ENCODE data around the gene VAMP2.
"Not testable (repeated sequence)": the region's sequence is repeated elsewhere in the genome, so short reads cannot be mapped to it uniquely, and the experiment has no call there.

VAMP2 gene

DNA sequence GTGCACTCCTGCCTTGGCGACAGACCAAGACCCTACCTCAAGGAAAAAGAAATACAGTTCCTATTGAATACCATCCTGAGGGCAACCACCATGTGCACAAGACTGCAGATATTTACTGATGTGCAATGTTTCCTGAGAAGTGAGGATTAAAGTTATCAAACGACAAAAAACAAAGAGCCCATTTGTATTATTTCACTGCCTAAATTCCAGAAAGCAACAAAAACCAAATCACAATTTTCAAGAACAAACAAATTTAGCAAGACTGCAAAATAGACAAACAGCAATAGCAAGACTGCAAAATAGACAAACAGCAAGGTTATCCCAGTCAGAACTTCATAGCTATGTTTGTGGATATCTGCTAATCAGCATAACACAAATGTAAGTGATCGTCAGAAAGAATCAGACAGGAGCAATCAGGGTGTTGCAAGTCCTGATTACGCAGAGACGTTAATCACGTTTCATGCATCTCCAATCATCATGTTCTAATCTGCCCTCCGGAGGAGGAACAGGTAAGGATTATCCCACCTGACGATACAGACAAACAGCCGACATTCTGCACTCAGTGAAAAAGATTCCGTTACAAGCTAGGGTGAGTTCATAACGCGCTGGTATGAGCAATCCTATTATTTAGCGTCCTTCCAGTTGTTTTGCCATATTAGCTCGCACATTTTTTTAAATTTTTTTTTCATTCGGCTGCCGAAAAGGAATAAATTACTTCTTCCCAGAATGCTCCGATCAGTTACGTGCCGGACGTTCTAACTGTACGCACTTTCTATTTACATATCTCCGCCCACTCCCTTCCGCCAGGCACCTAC, 10.5 kb upstream of the VAMP2 start:
- peak; percentile 99 for DNase-seq (ENCODE audit: low read depth)
- peak overlapping the region; percentile 56 for H3K4me3 ChIP-seq (ENCODE audit: low read length)
- TF ChIP-seq, protein P1, sequence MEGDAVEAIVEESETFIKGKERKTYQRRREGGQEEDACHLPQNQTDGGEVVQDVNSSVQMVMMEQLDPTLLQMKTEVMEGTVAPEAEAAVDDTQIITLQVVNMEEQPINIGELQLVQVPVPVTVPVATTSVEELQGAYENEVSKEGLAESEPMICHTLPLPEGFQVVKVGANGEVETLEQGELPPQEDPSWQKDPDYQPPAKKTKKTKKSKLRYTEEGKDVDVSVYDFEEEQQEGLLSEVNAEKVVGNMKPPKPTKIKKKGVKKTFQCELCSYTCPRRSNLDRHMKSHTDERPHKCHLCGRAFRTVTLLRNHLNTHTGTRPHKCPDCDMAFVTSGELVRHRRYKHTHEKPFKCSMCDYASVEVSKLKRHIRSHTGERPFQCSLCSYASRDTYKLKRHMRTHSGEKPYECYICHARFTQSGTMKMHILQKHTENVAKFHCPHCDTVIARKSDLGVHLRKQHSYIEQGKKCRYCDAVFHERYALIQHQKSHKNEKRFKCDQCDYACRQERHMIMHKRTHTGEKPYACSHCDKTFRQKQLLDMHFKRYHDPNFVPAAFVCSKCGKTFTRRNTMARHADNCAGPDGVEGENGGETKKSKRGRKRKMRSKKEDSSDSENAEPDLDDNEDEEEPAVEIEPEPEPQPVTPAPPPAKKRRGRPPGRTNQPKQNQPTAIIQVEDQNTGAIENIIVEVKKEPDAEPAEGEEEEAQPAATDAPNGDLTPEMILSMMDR (conservative IDR thresholded peaks at IDR 0.05; ENCODE audit: low read depth, low read length): no peak

DNA sequence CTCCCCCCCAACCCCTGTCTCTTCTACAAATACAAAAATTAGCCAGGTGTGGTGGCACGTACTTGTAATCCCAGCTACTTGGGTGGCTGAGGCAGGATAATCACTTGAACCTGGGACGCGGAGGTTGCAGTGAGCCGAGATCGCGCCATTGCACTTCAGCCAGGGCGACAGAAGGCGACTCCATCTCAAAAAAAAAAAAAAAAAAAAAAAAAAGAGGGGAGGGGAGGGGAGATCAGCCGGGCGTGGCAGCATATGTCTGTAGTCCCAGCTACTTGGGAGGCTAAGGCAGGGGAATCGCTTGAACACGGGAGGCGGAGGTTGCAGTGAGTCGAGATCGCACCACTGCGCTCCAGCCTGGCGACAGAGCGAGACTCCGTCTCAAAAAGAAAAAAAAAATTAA, 7.4 kb upstream of the VAMP2 start:
- H3K4me3 ChIP-seq (ENCODE audit: low read length): not testable (repeated sequence)

DNA sequence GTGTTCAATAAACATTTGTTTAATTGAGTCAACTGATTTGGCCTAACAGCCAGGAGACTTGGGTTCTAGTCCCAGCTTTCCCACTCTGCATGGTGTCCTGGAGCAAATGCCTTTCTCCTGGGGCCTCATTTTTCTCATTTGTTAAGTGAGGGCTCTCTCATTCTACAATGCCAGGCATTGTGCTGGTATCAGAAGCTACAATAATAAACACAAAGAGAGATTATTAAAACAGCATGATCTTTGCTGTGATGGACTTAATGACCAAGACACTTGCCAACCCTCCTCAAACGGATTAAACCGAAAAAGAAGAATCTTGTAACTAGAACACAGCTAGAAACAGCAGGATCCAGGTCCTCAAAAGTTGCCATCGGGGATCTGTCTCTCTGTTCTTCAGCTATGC, 4.8 kb upstream of the VAMP2 start:
- no peak overlapping the region for H3K4me3 ChIP-seq (ENCODE audit: low read length)
- TF ChIP-seq, protein P1 (conservative IDR thresholded peaks at IDR 0.05; ENCODE audit: low read depth, low read length): no peak
- no peak for DNase-seq (ENCODE audit: low read depth)

More for the DNA sequence above, 7.4 kb upstream of the VAMP2 start:
- DNase-seq (ENCODE audit: low read depth): not testable (repeated sequence)

GRCh38 chr17:8166731-8167130, 4.0 kb upstream of the VAMP2 start:
- H3K4me3 ChIP-seq (ENCODE audit: low read length): no peak overlapping the region
- TF ChIP-seq, protein P1 (conservative IDR thresholded peaks at IDR 0.05; ENCODE audit: low read depth, low read length): no peak
- DNase-seq (ENCODE audit: low read depth): no peak

DNA sequence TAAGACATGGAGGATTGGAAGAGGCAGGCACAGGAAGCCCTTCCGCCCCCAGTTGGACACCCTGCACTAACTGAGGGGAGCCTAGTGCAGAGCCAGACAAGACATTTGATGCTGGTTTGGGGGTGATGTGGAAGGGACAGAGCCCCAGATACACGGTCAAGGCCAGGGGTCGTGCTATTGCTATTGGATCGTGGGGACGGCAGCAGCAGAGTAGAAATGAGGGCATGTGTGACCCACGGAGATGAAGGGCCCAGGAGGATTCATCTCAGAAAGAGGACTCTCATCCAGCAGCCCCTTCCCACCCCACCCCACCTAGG, 2.0 kb upstream of the VAMP2 start:
- TF ChIP-seq, protein P1 (conservative IDR thresholded peaks at IDR 0.05; ENCODE audit: low read depth, low read length): no peak
- DNase-seq (ENCODE audit: low read depth): no peak
- H3K4me3 ChIP-seq (ENCODE audit: low read length): no peak overlapping the region

GRCh38 chr17:8163978-8164814, 1.4 kb upstream of the VAMP2 start:
- TF ChIP-seq, protein P1 (conservative IDR thresholded peaks at IDR 0.05; ENCODE audit: low read depth, low read length): no peak
- no peak overlapping the region for H3K4me3 ChIP-seq (ENCODE audit: low read length)
- no peak for DNase-seq (ENCODE audit: low read depth)

DNA sequence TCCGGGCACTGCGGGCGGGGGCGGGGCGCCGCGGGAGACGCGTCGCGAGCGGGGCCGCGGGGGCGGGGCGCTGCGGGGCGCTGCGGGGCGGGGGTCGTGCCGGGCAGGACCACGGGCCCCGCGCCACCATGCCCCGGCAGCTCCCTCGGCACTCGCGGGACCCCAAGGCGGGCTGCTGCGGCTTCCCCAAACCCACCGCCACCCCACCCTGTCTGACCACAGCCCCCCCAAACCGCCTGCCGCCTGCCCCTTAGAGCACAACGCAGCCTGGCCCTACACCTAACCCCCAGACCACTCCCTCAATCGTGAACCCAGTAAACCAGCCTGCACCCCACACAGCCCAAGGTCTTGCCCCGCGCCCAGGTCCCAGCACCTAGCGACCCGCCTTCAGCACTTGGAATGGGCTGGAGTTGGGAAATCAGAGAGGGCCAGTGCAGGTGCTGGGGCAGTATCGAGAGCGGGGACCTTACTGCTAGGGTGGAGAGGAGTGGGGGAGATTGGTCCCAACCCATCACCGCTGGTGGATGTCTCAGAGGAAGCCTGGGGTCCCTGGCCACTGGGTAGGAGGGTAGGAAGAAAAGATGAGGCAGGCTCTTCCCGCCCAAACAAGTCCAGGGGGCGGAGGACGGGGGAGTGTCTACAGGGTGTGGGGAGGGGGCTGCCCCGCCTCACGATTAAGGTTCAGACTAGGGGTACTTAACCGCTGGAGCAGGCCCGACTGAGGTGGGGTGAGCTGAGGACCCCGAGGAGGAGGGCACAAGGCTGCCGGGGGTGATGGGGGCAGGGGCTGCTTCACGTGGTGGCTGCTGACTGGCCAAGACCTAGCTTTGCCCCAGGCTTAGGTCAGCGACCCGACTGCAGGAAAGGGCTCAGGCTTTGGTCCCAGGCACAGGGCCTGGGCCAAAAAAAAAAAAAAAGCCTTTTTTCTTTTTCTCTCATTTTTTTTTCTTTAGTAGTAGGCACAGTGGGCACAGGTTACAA, 539 bp upstream of the VAMP2 start:
- no peak for DNase-seq (ENCODE audit: low read depth)
- H3K4me3 ChIP-seq (ENCODE audit: low read length): peak overlapping the region; percentile 67
- TF ChIP-seq, protein P1 (conservative IDR thresholded peaks at IDR 0.05; ENCODE audit: low read depth, low read length): no peak
